Naive thymus-derived CD8-positive, alpha-beta T cell (primary cell): ENCODE measurements around the gene PPP2R2B. TPM values are rescaled to one million over a fixed set of nuclear protein-coding genes. Genes with fewer than 3 reads are reported as not detected.
"Not testable (repeated sequence)": the region's sequence is repeated elsewhere in the genome, so short reads cannot be mapped to it uniquely, and the experiment has no call there.

Experiments used
- ATAC-seq, 2 donors: fragments of 150-1000 bp; cut with Tn5 transposase in 1 of 2; sonication (Bioruptor Pico), chemical (Tn5 transposase) in 1 of 2; 1 replicate in 1 of 2; 2 replicates in 1 of 2; pipeline ENCODE4 v1.10.0; 2021; ENCODE audit warnings: mild to moderate bottlenecking in 2 of 2, moderate library complexity in 2 of 2
- POLR2A ChIA-PET: fragments of 350-600 bp; sonication (Branson Sonifier 250); formaldehyde crosslinking; loops from one replicate; lab custom pipeline; 2021; ENCODE audit warnings: antibody characterized with exemption; lab: Charles Lee
- DNase-seq, 10 donors: peaks; one replicate each; pipeline versions ENCODE4 v3.0.0 to v3.0.0-alpha.2; 2020 to 2022
- H3K27ac Mint-ChIP-seq, 10 donors: one replicate each; pipeline ENCODE4 v1.8.0; 2020 to 2022; ENCODE audit warnings: mild to moderate bottlenecking in 10 of 10, mixed read lengths in 10 of 10, moderate library complexity in 4 of 10, inconsistent platforms in 1 of 10
- H3K27me3 Mint-ChIP-seq, 5 donors: one replicate each; pipeline ENCODE4 v1.8.0; 2021 to 2022; ENCODE audit warnings: mixed read lengths in 5 of 5
- H3K36me3 Mint-ChIP-seq, 3 donors: one replicate each; pipeline ENCODE4 v1.8.0; 2020 to 2022; ENCODE audit warnings: mixed read lengths in 3 of 3, mild to moderate bottlenecking in 2 of 3, inconsistent platforms in 1 of 3
- H3K4me1 Mint-ChIP-seq, 4 donors: one replicate each; pipeline ENCODE4 v1.8.0; 2021 to 2022; ENCODE audit warnings: mixed read lengths in 4 of 4
- H3K4me3 Mint-ChIP-seq, 10 donors: one replicate each; pipeline ENCODE4 v1.8.0; 2020 to 2022; ENCODE audit warnings: mild to moderate bottlenecking in 10 of 10, mixed read lengths in 10 of 10, moderate library complexity in 6 of 10, inconsistent platforms in 1 of 10
- H3K9me3 Mint-ChIP-seq, 9 donors: one replicate each; pipeline ENCODE4 v1.8.0; 2020 to 2022; ENCODE audit warnings: mixed read lengths in 9 of 9, mild to moderate bottlenecking in 3 of 9, inconsistent platforms in 1 of 9, moderate library complexity in 1 of 9
- polyA plus RNA-seq, 3 donors: library from polyadenylated mRNA; unstranded; fragments of 300-500 nt; fragmentation: Illumina TruSeq; gene quantifications; one replicate each; pipeline ENCODE4 v1.2.3, GENCODE V29; 2021
- total RNA-seq, 8 experiments: library from RNA in 2 of 8; stranded (reverse) in 2 of 8; gene quantifications; one replicate each; pipeline ENCODE4 v1.2.3 and lab custom pipeline; 2021 to 2026

Gene PPP2R2B
- total and polyA plus RNA-seq, 5 experiments from 2014 or later = 0.57 to 17.9 (median 0.77) TPM

DNA sequence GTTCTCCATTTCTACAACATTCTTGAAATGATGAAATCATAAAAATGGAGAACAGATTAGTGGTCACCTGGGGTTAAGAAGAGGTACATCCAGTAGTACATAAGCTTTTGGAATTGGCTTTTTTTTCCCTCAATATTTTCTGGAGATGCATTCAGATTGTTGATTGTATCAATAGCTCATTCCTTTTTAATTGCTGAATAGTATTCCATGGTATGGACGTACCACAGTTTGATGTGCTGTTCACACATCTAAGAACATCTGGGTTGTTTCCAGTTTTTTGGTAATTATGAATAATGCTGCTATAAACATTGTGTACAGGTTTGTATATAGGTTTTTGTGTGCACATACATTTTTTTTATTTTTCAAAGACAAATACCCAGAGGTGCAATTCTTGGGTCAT lies 130.0 kb downstream of the PPP2R2B start:
- peaks cover 0 to 11% (median 11%) of the 10 kb centered on the region in 3 donors for H3K36me3 Mint-ChIP-seq
- DNase-seq (no peak), ATAC-seq (no peak)
- POLR2A ChIA-PET = no interaction called here
- H3K27ac Mint-ChIP-seq = no peak overlapping the region
- H3K27me3 Mint-ChIP-seq = no peaks in the 10 kb centered on the region
- H3K4me3 Mint-ChIP-seq = no peak overlapping the region
- peaks cover 19 to 44% (median 36%) of the 10 kb centered on the region in 4 donors for H3K4me1 Mint-ChIP-seq
- H3K9me3 Mint-ChIP-seq = peaks cover 0 to 18% (median 7%) of the 10 kb centered on the region in 9 donors

GRCh38 chr5:146745931-146746577 lies 132.5 kb downstream of the PPP2R2B start:
- no peaks in the 10 kb centered on the region for H3K27me3 Mint-ChIP-seq
- peaks cover 2 to 19% (median 11%) of the 10 kb centered on the region in 4 donors for H3K4me1 Mint-ChIP-seq
- H3K4me3 Mint-ChIP-seq = no peak overlapping the region
- POLR2A ChIA-PET = no interaction called here
- no peak for DNase-seq
- peaks cover 0 to 6% (median 6%) of the 10 kb centered on the region in 3 donors for H3K36me3 Mint-ChIP-seq
- H3K27ac Mint-ChIP-seq = no peak overlapping the region
- H3K9me3 Mint-ChIP-seq = peaks cover 0 to 14% (median 3%) of the 10 kb centered on the region in 9 donors
- ATAC-seq = no peak

DNA sequence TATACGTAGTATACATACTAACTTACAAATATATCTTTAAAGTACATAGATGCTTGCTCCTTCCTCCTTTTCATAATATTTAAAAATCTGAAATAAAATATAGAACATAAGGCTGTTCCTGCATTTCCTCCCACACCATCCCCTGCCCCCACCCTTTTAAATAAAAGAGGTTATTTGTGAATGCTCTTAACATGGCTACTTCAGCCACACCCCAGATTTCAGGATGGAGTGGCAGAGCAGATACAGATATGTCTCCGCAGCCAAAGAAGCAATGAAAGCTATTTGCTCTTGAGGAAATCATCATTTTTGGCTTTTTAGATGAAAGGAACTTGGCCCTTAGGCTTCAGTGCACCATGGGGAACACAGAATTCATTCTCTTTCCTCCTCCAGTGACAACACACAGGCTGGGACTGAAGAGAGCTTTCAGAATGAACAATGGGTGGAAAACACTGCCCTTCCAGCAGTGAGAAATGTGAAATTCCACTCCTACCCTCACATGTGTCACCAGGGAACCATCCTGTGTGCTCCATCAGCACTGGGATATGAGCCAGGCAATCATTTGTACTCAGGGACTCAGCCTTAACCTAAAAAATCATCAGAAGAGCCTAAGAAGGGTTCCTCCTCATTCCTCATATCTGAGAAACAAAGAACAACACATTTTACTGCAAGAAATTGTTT lies 134.3 kb downstream of the PPP2R2B start:
- POLR2A ChIA-PET = no interaction called here
- H3K27me3 Mint-ChIP-seq = no peaks in the 10 kb centered on the region
- DNase-seq = no peak
- peaks cover 0 to 8% (median 6%) of the 10 kb centered on the region in 3 donors for H3K36me3 Mint-ChIP-seq
- H3K4me3 Mint-ChIP-seq = no peak overlapping the region
- no peak for ATAC-seq
- H3K9me3 Mint-ChIP-seq = peaks cover 0 to 13% (median 2%) of the 10 kb centered on the region in 9 donors
- peak overlapping the region in 1 of 10 donors; percentile 29 for H3K27ac Mint-ChIP-seq
- H3K4me1 Mint-ChIP-seq = peaks cover 0 to 11% (median 2%) of the 10 kb centered on the region in 4 donors

DNA sequence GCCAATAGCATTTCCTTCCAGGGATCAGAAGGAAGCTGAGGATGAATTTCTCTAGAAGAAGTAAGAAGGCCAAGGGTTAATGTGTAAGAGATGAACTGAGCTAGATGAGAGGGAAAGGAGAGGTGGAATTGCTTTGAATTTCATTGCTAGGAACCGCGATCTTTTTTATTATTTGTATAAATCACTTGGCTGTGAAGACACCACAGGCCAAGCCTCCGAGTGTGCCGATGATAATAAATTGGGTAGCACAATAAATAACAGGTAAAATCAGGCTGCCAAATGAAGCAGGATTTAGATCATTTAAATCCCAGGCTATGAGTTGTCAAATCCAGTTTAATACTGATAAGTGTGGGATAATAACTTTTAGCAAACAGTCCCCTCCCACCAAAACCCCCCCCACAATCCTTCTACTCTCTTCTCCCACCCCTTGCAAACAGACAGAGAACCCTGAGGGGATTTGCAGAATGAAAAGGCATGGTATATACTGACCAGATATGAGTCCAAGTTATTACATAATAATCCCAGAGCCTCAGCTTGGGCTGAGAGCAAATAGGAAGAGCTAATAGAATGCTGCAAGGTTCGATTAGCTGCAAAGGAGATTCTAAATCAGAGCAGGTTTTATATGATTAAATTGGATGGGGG lies 143.5 kb downstream of the PPP2R2B start:
- ATAC-seq = no peak
- H3K36me3 Mint-ChIP-seq = peaks cover 0 to 10% (median 3%) of the 10 kb centered on the region in 3 donors
- peaks cover 0 to 26% (median 4%) of the 10 kb centered on the region in 9 donors for H3K9me3 Mint-ChIP-seq

GRCh38 chr5:146732962-146733361 lies 145.6 kb downstream of the PPP2R2B start:
- Mint-ChIP-seq H3K27me3 (no peaks in the 10 kb centered on the region), H3K4me3 (no peak overlapping the region), H3K9me3 (peaks cover 0 to 43% (median 18%) of the 10 kb centered on the region in 9 donors), H3K4me1 (no peaks in the 10 kb centered on the region), H3K36me3 (peaks cover 0 to 20% (median 9%) of the 10 kb centered on the region in 3 donors), H3K27ac (no peak overlapping the region)
- no peak for DNase-seq
- no peak for ATAC-seq
- POLR2A ChIA-PET = no interaction called here

More for the DNA sequence above, 143.5 kb downstream of the PPP2R2B start:
- POLR2A ChIA-PET = no interaction called here
- H3K27ac Mint-ChIP-seq = no peak overlapping the region
- no peaks in the 10 kb centered on the region for H3K27me3 Mint-ChIP-seq
- DNase-seq = no peak
- no peak overlapping the region for H3K4me3 Mint-ChIP-seq
- H3K4me1 Mint-ChIP-seq = peaks cover 0 to 1% (median 0%) of the 10 kb centered on the region in 4 donors

- POLR2A ChIA-PET = no interaction called here
Measured at GRCh38 chr5:146731909-146732659, 146.5 kb downstream of the PPP2R2B start.

DNA sequence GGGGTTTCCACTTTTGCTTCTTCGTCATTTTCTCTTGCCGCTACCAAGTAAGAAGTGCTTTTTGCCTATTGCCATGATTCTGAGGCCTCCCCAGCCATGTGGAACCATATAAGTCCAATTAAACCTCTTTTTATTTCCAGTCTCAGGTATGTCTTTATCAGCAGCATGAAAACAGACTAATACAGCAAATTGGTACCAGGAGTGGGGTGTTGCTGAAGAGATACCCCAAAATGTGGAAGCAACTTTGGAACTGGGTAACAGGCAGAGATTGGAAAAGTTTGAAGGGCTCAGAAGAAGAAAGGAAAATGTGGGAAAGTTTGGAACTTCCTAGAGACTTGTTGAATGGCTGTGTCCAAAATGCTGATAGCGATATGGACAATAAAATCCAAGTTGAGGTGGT lies 149.8 kb downstream of the PPP2R2B start:
- ATAC-seq, POLR2A ChIA-PET, DNase-seq: not testable (repeated sequence)

More at GRCh38 chr5:146731909-146732659, 146.5 kb downstream of the PPP2R2B start:
- DNase-seq (no peak), ATAC-seq (no peak)
- H3K36me3 Mint-ChIP-seq = peaks cover 0 to 20% (median 12%) of the 10 kb centered on the region in 3 donors
- H3K4me3 Mint-ChIP-seq = no peak overlapping the region
- H3K27ac Mint-ChIP-seq = no peak overlapping the region
- H3K4me1 Mint-ChIP-seq = no peaks in the 10 kb centered on the region
- H3K27me3 Mint-ChIP-seq = no peaks in the 10 kb centered on the region
- peaks cover 0 to 50% (median 18%) of the 10 kb centered on the region in 9 donors for H3K9me3 Mint-ChIP-seq

GRCh38 chr5:146726891-146727290 lies 151.7 kb downstream of the PPP2R2B start:
- no peaks in the 10 kb centered on the region for H3K27me3 Mint-ChIP-seq
- no peak overlapping the region for H3K27ac Mint-ChIP-seq
- H3K4me1 Mint-ChIP-seq = no peaks in the 10 kb centered on the region
- peaks cover 0 to 16% (median 8%) of the 10 kb centered on the region in 3 donors for H3K36me3 Mint-ChIP-seq
- POLR2A ChIA-PET = no interaction called here
- no peak overlapping the region for H3K4me3 Mint-ChIP-seq
- no peak for DNase-seq
- ATAC-seq = no peak
- peaks cover 0 to 39% (median 18%) of the 10 kb centered on the region in 9 donors for H3K9me3 Mint-ChIP-seq

More for the DNA sequence above, 149.8 kb downstream of the PPP2R2B start:
- H3K27me3 Mint-ChIP-seq, H3K4me1 Mint-ChIP-seq, H3K27ac Mint-ChIP-seq, H3K4me3 Mint-ChIP-seq: not testable (repeated sequence)
- peaks cover 0 to 16% (median 8%) of the 10 kb centered on the region in 3 donors for H3K36me3 Mint-ChIP-seq
- H3K9me3 Mint-ChIP-seq = peaks cover 0 to 39% (median 15%) of the 10 kb centered on the region in 9 donors

GRCh38 chr5:146726020-146726419 lies 152.5 kb downstream of the PPP2R2B start:
- H3K36me3 Mint-ChIP-seq = peaks cover 0 to 16% (median 8%) of the 10 kb centered on the region in 3 donors
- no peaks in the 10 kb centered on the region for H3K4me1 Mint-ChIP-seq
- POLR2A ChIA-PET = no interaction called here
- no peak overlapping the region for H3K4me3 Mint-ChIP-seq
- peaks cover 0 to 33% (median 18%) of the 10 kb centered on the region in 9 donors for H3K9me3 Mint-ChIP-seq
- H3K27ac Mint-ChIP-seq = no peak overlapping the region
- ATAC-seq (no peak), DNase-seq (no peak)
- no peaks in the 10 kb centered on the region for H3K27me3 Mint-ChIP-seq

GRCh38 chr5:146725025-146725424 lies 153.5 kb downstream of the PPP2R2B start:
- peaks cover 0 to 23% (median 14%) of the 10 kb centered on the region in 9 donors for H3K9me3 Mint-ChIP-seq
- no peak overlapping the region for H3K27ac Mint-ChIP-seq
- ATAC-seq = no peak
- POLR2A ChIA-PET = no interaction called here
- no peaks in the 10 kb centered on the region for H3K27me3 Mint-ChIP-seq
- no peaks in the 10 kb centered on the region for H3K4me1 Mint-ChIP-seq
- H3K4me3 Mint-ChIP-seq = no peak overlapping the region
- no peak for DNase-seq
- H3K36me3 Mint-ChIP-seq = peaks cover 0 to 11% (median 8%) of the 10 kb centered on the region in 3 donors

GRCh38 chr5:146722361-146722779 lies 156.2 kb downstream of the PPP2R2B start:
- Mint-ChIP-seq H3K36me3 (no peaks in the 10 kb centered on the region), H3K9me3 (peaks cover 0 to 9% (median 0%) of the 10 kb centered on the region in 9 donors), H3K27ac (no peak overlapping the region), H3K4me1 (peaks cover 0 to 2% (median 0%) of the 10 kb centered on the region in 4 donors), H3K4me3 (no peak overlapping the region), H3K27me3 (no peaks in the 10 kb centered on the region)
- POLR2A ChIA-PET = no interaction called here
- ATAC-seq (no peak), DNase-seq (no peak)

DNA sequence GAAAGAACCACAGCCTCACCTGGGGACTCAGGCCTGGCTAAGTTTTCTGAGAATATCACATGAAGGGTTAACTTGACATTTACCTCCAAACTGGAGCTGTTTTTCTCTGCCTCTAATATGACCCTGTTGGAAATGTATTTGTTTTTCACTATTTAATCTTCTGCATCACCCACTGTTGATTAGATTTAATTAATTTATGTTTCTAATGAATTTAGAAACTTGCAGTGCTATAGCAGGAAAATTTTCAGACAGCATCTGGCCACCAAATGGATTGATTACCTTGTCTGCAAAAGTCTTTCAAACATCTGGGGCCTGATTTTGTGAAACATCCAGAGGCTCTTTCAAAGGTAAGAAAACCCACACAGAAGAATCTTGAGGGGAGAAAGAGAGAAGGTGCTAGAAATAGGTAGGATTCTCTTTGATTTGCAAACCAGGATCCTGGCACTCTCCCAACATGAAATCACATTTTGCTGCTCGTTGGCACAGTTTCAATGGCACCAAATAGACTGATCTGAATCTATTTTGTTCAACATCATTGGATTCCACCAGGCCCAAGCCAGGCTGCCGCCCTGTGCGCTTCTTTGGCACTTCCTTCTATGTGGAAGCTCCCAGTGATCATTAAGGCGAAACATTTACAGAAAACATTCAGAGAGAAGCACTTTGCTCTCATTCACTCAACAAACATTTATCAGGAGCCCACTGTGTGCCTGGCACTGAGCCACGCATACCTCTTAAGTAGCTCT lies 157.3 kb downstream of the PPP2R2B start:
- Mint-ChIP-seq H3K9me3 (peaks cover 0 to 9% (median 0%) of the 10 kb centered on the region in 9 donors), H3K36me3 (no peaks in the 10 kb centered on the region), H3K27ac (no peak overlapping the region), H3K4me3 (no peak overlapping the region), H3K27me3 (no peaks in the 10 kb centered on the region), H3K4me1 (peaks cover 0 to 2% (median 0%) of the 10 kb centered on the region in 4 donors)
- POLR2A ChIA-PET = no interaction called here
- no peak for ATAC-seq
- DNase-seq = no peak
